ENCODE data around the gene NTRK2.

NTRK2 gene

GRCh38 chr9:84807431-84807830, 137.9 kb downstream of the NTRK2 start:
- TF ChIP-seq CTCF (IDR thresholded peaks at IDR 0.05; ENCODE audit: low read length) (no peak), EZH2 (IDR thresholded peaks at IDR 0.05; ENCODE audit: borderline replicate concordance, low read length) (no peak)
- Histone ChIP-seq H3F3A (ENCODE audit: insufficient read depth, low read length) (no peaks in the 10 kb centered on the region), H3K4me3 (ENCODE audit: low read depth, low read length, poor library complexity, severe bottlenecking) (no peak overlapping the region), H3K4me2 (ENCODE audit: low read length) (no peak overlapping the region), H3K9me3 (ENCODE audit: low read length) (no peaks in the 10 kb centered on the region), H3K9ac (ENCODE audit: low read length) (no peak overlapping the region), H3K79me2 (ENCODE audit: insufficient read depth, low read length) (no peaks in the 10 kb centered on the region), H2AFZ (ENCODE audit: low read length) (no peak overlapping the region), H3K27ac (ENCODE audit: low read depth, low read length, poor library complexity, severe bottlenecking) (no peak overlapping the region), H3K27me3 (ENCODE audit: insufficient read depth, low read length) (peaks cover 4% of the 10 kb centered on the region; the same call in 1 of the 2 replicates), H4K20me1 (ENCODE audit: insufficient read depth, low read length) (no peaks in the 10 kb centered on the region), H3K36me3 (ENCODE audit: insufficient read depth, low read length) (no peaks in the 10 kb centered on the region), H3K9me2 (ENCODE audit: low read depth, low read length) (no peaks in the 10 kb centered on the region), H3K4me1 (ENCODE audit: insufficient read depth, low read length, severe bottlenecking) (no peaks in the 10 kb centered on the region)

- H3K9ac ChIP-seq (ENCODE audit: low read length), result no peak overlapping the region
- no peak for TF ChIP-seq CTCF (IDR thresholded peaks at IDR 0.05; ENCODE audit: low read length)
- TF ChIP-seq EZH2 (IDR thresholded peaks at IDR 0.05; ENCODE audit: borderline replicate concordance, low read length), result no peak
- H4K20me1 ChIP-seq (ENCODE audit: insufficient read depth, low read length), result no peaks in the 10 kb centered on the region
- H2AFZ ChIP-seq (ENCODE audit: low read length), result no peak overlapping the region
- H3K79me2 ChIP-seq (ENCODE audit: insufficient read depth, low read length), result no peaks in the 10 kb centered on the region
- H3K9me3 ChIP-seq (ENCODE audit: low read length), result no peaks in the 10 kb centered on the region
- no peaks in the 10 kb centered on the region for H3F3A ChIP-seq (ENCODE audit: insufficient read depth, low read length)
- no peaks in the 10 kb centered on the region; the same call in 1 of the 2 replicates for H3K27me3 ChIP-seq (ENCODE audit: insufficient read depth, low read length)
- no peak overlapping the region for H3K4me2 ChIP-seq (ENCODE audit: low read length)
- H3K36me3 ChIP-seq (ENCODE audit: insufficient read depth, low read length), result no peaks in the 10 kb centered on the region
- no peak overlapping the region for H3K27ac ChIP-seq (ENCODE audit: low read depth, low read length, poor library complexity, severe bottlenecking)
- H3K9me2 ChIP-seq (ENCODE audit: low read depth, low read length), result no peaks in the 10 kb centered on the region
- H3K4me1 ChIP-seq (ENCODE audit: insufficient read depth, low read length, severe bottlenecking), result no peaks in the 10 kb centered on the region
- no peak overlapping the region for H3K4me3 ChIP-seq (ENCODE audit: low read depth, low read length, poor library complexity, severe bottlenecking)
Measured at GRCh38 chr9:84807870-84808390, 138.4 kb downstream of the NTRK2 start.

- H3K4me2 ChIP-seq (ENCODE audit: low read length), result no peak overlapping the region
- no peak overlapping the region for H3K27ac ChIP-seq (ENCODE audit: low read depth, low read length, poor library complexity, severe bottlenecking)
- no peak overlapping the region for H3K9ac ChIP-seq (ENCODE audit: low read length)
- no peaks in the 10 kb centered on the region for H4K20me1 ChIP-seq (ENCODE audit: insufficient read depth, low read length)
- H3F3A ChIP-seq (ENCODE audit: insufficient read depth, low read length), result no peaks in the 10 kb centered on the region
- no peaks in the 10 kb centered on the region for H3K9me3 ChIP-seq (ENCODE audit: low read length)
- no peaks in the 10 kb centered on the region for H3K79me2 ChIP-seq (ENCODE audit: insufficient read depth, low read length)
- H3K36me3 ChIP-seq (ENCODE audit: insufficient read depth, low read length), result no peaks in the 10 kb centered on the region
- TF ChIP-seq EZH2 (IDR thresholded peaks at IDR 0.05; ENCODE audit: borderline replicate concordance, low read length) (no peak), CTCF (IDR thresholded peaks at IDR 0.05; ENCODE audit: low read length) (no peak)
- no peak overlapping the region for H3K4me3 ChIP-seq (ENCODE audit: low read depth, low read length, poor library complexity, severe bottlenecking)
- H3K9me2 ChIP-seq (ENCODE audit: low read depth, low read length), result no peaks in the 10 kb centered on the region
- H3K27me3 ChIP-seq (ENCODE audit: insufficient read depth, low read length), result no peaks in the 10 kb centered on the region
- H2AFZ ChIP-seq (ENCODE audit: low read length), result no peak overlapping the region
- H3K4me1 ChIP-seq (ENCODE audit: insufficient read depth, low read length, severe bottlenecking), result no peaks in the 10 kb centered on the region
Measured at GRCh38 chr9:84808416-84808815, 138.9 kb downstream of the NTRK2 start.
